ENCODE data around the gene MGLL. TPM values are rescaled to one million over a fixed set of nuclear protein-coding genes. Genes with fewer than 3 reads are reported as not detected.

Gene MGLL
- total and polyA plus RNA-seq, 2 donors (not counting 1 experiment from before 2014, with no cell fraction given), result 1.7 to 6.9 TPM

DNA sequence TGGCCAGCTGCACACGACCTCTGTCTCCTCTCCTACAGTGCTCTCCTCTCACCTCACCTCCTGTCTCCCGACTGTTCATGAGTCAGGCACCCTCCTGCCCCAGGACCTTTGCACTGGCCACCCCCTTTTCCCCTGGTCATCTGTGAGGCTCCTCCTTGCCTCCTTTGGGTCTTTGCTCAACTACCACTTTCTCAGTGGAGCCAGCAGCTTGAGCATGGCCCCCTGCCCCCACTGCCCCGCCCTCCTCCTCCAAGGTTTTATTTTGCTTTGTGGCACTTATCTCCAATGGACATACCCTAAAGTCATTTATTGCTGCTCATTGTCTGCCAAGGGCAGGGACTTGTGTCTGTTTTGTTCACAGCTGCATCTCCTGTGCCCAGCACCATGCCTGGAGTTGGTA lies 64.3 kb downstream of the MGLL start:
- no peak overlapping the region for H3K4me3 ChIP-seq (ENCODE audit: control extremely low read depth in 1 of 5, extremely low read depth in 1 of 5, insufficient read depth in 1 of 5, low read depth in 2 of 5, low read length in 4 of 5)
- no peaks in the 10 kb centered on the region for H3K27me3 ChIP-seq (replicated peaks in 1 of 4; ENCODE audit: control extremely low read depth in 1 of 4, control insufficient read depth in 3 of 4, insufficient read depth in 4 of 4, low read length in 3 of 4)
- ChIA-PET POLR2A (no interaction called here), CTCF (no interaction called here)
- H3K9ac ChIP-seq (ENCODE audit: low read length), result no peak overlapping the region
- 95% methylated on average over 2 of the region's 3 CpGs for WGBS (ENCODE audit: insufficient coverage)
- H3K4me2 ChIP-seq (replicated peaks; ENCODE audit: low read depth, low read length, poor library complexity, severe bottlenecking), result no peak overlapping the region
- DNase-seq, result no peak
- H3K79me2 ChIP-seq (ENCODE audit: control insufficient read depth, insufficient read depth, low read length), result no peaks in the 10 kb centered on the region
- H2AFZ ChIP-seq (ENCODE audit: insufficient read depth, low read depth, low read length, poor library complexity, severe bottlenecking), result no peak overlapping the region
- Mint-ChIP-seq H3K9me3 (ENCODE audit: insufficient read depth) (no peaks in the 10 kb centered on the region), H3K27ac (no peak overlapping the region), H3K4me1 (peaks cover 58% of the 10 kb centered on the region), H3K4me3 (no peak overlapping the region), H3K27me3 (no peaks in the 10 kb centered on the region)
- no peaks in the 10 kb centered on the region for H3K36me3 ChIP-seq (replicated peaks in 1 of 2; ENCODE audit: control extremely low read depth in 1 of 2, control insufficient read depth in 1 of 2, extremely low read depth in 1 of 2, insufficient read depth in 2 of 2, low read length in 1 of 2)
- TF ChIP-seq, protein P1, sequence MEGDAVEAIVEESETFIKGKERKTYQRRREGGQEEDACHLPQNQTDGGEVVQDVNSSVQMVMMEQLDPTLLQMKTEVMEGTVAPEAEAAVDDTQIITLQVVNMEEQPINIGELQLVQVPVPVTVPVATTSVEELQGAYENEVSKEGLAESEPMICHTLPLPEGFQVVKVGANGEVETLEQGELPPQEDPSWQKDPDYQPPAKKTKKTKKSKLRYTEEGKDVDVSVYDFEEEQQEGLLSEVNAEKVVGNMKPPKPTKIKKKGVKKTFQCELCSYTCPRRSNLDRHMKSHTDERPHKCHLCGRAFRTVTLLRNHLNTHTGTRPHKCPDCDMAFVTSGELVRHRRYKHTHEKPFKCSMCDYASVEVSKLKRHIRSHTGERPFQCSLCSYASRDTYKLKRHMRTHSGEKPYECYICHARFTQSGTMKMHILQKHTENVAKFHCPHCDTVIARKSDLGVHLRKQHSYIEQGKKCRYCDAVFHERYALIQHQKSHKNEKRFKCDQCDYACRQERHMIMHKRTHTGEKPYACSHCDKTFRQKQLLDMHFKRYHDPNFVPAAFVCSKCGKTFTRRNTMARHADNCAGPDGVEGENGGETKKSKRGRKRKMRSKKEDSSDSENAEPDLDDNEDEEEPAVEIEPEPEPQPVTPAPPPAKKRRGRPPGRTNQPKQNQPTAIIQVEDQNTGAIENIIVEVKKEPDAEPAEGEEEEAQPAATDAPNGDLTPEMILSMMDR (IDR thresholded peaks at IDR 0.05), result no peak
- no peak for TF ChIP-seq EZH2 (IDR thresholded peaks at IDR 0.05; ENCODE audit: borderline replicate concordance, insufficient read depth, low read depth, low read length, poor library complexity, severe bottlenecking)
- no peaks in the 10 kb centered on the region for H4K20me1 ChIP-seq (ENCODE audit: control insufficient read depth, insufficient read depth, low read length, poor library complexity, severe bottlenecking)
- intact Hi-C loops (cut with micrococcal nuclease), result loop anchor here (10.0 kb wide), 3 partner anchors 63 to 1673 kb away; partner anchors contain the start of genes MCM2, SLC41A3 and TPRA1
- H3K9me3 ChIP-seq (ENCODE audit: control extremely low read depth in 1 of 3, control insufficient read depth in 2 of 3, insufficient read depth in 1 of 3, low read length in 2 of 3), result no peaks in the 10 kb centered on the region
- H3K4me1 ChIP-seq (ENCODE audit: control insufficient read depth in 2 of 2, insufficient read depth in 2 of 2, low read length in 2 of 2), result peaks cover 43 to 52% of the 10 kb centered on the region in 2 donors
- no peak overlapping the region for H3K27ac ChIP-seq (ENCODE audit: low read length in 2 of 2)
- no peak for ATAC-seq (ENCODE audit: low read depth)

DNA sequence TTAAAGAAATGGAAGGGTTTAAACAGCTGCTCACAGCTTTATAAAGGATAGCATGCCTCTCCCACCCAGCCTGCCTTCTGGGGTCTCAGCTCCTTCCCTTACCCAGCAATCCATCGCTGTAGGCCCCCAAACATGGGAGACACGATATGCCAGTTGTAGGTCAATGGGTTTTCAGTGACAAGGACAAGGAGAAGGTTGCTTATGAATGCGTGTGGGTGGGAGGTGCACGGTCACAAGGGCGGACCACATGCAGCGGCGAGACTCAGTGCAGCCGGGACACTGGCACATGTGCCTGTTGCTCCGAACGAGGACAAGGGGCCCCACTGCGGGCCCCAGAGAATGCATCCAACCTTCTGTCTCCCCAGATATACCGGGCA lies 67.0 kb downstream of the MGLL start:
- POLR2A ChIA-PET, result no interaction called here
- H3K27me3 ChIP-seq (replicated peaks in 1 of 4; ENCODE audit: control extremely low read depth in 1 of 4, control insufficient read depth in 3 of 4, insufficient read depth in 4 of 4, low read length in 3 of 4), result no peaks in the 10 kb centered on the region
- CTCF ChIA-PET, result interaction anchor here (0.6 to 1.4 kb wide), 5 partner anchors 19 to 206 kb away, joined by 3 to 5 read pairs (median 4); no protein-coding TSS in a partner anchor
- H3K36me3 ChIP-seq (replicated peaks in 1 of 2; ENCODE audit: control extremely low read depth in 1 of 2, control insufficient read depth in 1 of 2, extremely low read depth in 1 of 2, insufficient read depth in 2 of 2, low read length in 1 of 2), result no peaks in the 10 kb centered on the region
- peak overlapping the region; percentile 54 for H2AFZ ChIP-seq (ENCODE audit: insufficient read depth, low read depth, low read length, poor library complexity, severe bottlenecking)
- H3K9me3 ChIP-seq (ENCODE audit: control extremely low read depth in 1 of 3, control insufficient read depth in 2 of 3, insufficient read depth in 1 of 3, low read length in 2 of 3), result no peaks in the 10 kb centered on the region
- intact Hi-C loops (cut with micrococcal nuclease), result loop anchor here (1.0 to 10.0 kb wide), 4 partner anchors 19 to 1670 kb away; partner anchors contain the start of genes MCM2, SLC41A3 and TPRA1
- TF ChIP-seq EZH2 (IDR thresholded peaks at IDR 0.05; ENCODE audit: borderline replicate concordance, insufficient read depth, low read depth, low read length, poor library complexity, severe bottlenecking), result no peak
- TF ChIP-seq, protein P1 (IDR thresholded peaks at IDR 0.05), result no peak
- Mint-ChIP-seq H3K4me3 (peak overlapping the region; percentile 88), H3K9me3 (ENCODE audit: insufficient read depth) (no peaks in the 10 kb centered on the region), H3K4me1 (peaks cover 54% of the 10 kb centered on the region), H3K27ac (peak overlapping the region; percentile 90), H3K27me3 (no peaks in the 10 kb centered on the region)
- no peaks in the 10 kb centered on the region for H4K20me1 ChIP-seq (ENCODE audit: control insufficient read depth, insufficient read depth, low read length, poor library complexity, severe bottlenecking)
- peak overlapping the region in 1 of 2 donors; percentile 30 for H3K27ac ChIP-seq (ENCODE audit: low read length in 2 of 2)
- H3K4me1 ChIP-seq (ENCODE audit: control insufficient read depth in 2 of 2, insufficient read depth in 2 of 2, low read length in 2 of 2), result peaks cover 32 to 40% of the 10 kb centered on the region in 2 donors
- no peaks in the 10 kb centered on the region for H3K79me2 ChIP-seq (ENCODE audit: control insufficient read depth, insufficient read depth, low read length)
- H3K9ac ChIP-seq (ENCODE audit: low read length), result peak overlapping the region; percentile 45
- peak overlapping the region; percentile 74 for H3K4me2 ChIP-seq (replicated peaks; ENCODE audit: low read depth, low read length, poor library complexity, severe bottlenecking)
- 56% methylated on average over 9 of the region's 12 CpGs for WGBS (ENCODE audit: insufficient coverage)
- DNase-seq (no peak), ATAC-seq (ENCODE audit: low read depth) (peak; percentile 6)
- peak overlapping the region in 4 of 5 experiments; percentile 3 to 36 (median 16) for H3K4me3 ChIP-seq (ENCODE audit: control extremely low read depth in 1 of 5, extremely low read depth in 1 of 5, insufficient read depth in 1 of 5, low read depth in 2 of 5, low read length in 4 of 5)
